ENCODE data around the gene CARD11.

The CARD11 gene

GRCh38 chr7:3020416-3020815, 23.3 kb downstream of the CARD11 start:
- DNase-seq (ENCODE audit: low read depth in 2 of 2), result no peak

- DNase-seq (ENCODE audit: low read depth in 2 of 2), result no peak
Measured at GRCh38 chr7:3019801-3020200, 23.9 kb downstream of the CARD11 start.

- no peak for DNase-seq (ENCODE audit: low read depth in 2 of 2)
Measured at GRCh38 chr7:3013975-3014792, 29.5 kb downstream of the CARD11 start.

- no peak for DNase-seq (ENCODE audit: low read depth in 2 of 2)
Measured at GRCh38 chr7:3011211-3011852, 32.3 kb downstream of the CARD11 start.

GRCh38 chr7:3010161-3010560, 33.5 kb downstream of the CARD11 start:
- no peak for DNase-seq (ENCODE audit: low read depth in 2 of 2)

- DNase-seq (ENCODE audit: low read depth in 2 of 2), result no peak
Measured at GRCh38 chr7:3009086-3009485, 34.6 kb downstream of the CARD11 start.

GRCh38 chr7:3008386-3008785, 35.3 kb downstream of the CARD11 start:
- no peak for DNase-seq (ENCODE audit: low read depth in 2 of 2)

GRCh38 chr7:3007696-3008095, 36.0 kb downstream of the CARD11 start:
- DNase-seq (ENCODE audit: low read depth in 2 of 2), result no peak

- DNase-seq (ENCODE audit: low read depth in 2 of 2), result no peak
Measured at GRCh38 chr7:3005257-3005656, 38.4 kb downstream of the CARD11 start.

GRCh38 chr7:3003936-3004335, 39.7 kb downstream of the CARD11 start:
- DNase-seq (ENCODE audit: low read depth in 2 of 2), result no peak

- DNase-seq (ENCODE audit: low read depth in 2 of 2), result no peak
Measured at GRCh38 chr7:3002631-3003030, 41.0 kb downstream of the CARD11 start.

- DNase-seq (ENCODE audit: low read depth in 2 of 2), result no peak
Measured at GRCh38 chr7:3000566-3000965, 43.1 kb downstream of the CARD11 start.

GRCh38 chr7:2999078-2999500, 44.6 kb downstream of the CARD11 start:
- DNase-seq (ENCODE audit: low read depth in 2 of 2), result no peak

GRCh38 chr7:2997014-2997413, 46.7 kb downstream of the CARD11 start:
- DNase-seq (ENCODE audit: low read depth in 2 of 2), result no peak

- no peak for DNase-seq (ENCODE audit: low read depth in 2 of 2)
Measured at GRCh38 chr7:2996141-2996540, 47.5 kb downstream of the CARD11 start.

GRCh38 chr7:2993868-2994267, 49.8 kb downstream of the CARD11 start:
- no peak for DNase-seq (ENCODE audit: low read depth in 2 of 2)

GRCh38 chr7:2993396-2993795, 50.3 kb downstream of the CARD11 start:
- DNase-seq (ENCODE audit: low read depth in 2 of 2), result no peak

GRCh38 chr7:2990949-2991470, 52.7 kb downstream of the CARD11 start:
- DNase-seq (ENCODE audit: low read depth in 2 of 2), result no peak

GRCh38 chr7:2986561-2986960, 57.1 kb downstream of the CARD11 start:
- DNase-seq (ENCODE audit: low read depth in 2 of 2), result no peak

GRCh38 chr7:2985866-2986265, 57.8 kb downstream of the CARD11 start:
- DNase-seq (ENCODE audit: low read depth in 2 of 2), result no peak

GRCh38 chr7:2984091-2984490, 59.6 kb downstream of the CARD11 start:
- no peak for DNase-seq (ENCODE audit: low read depth in 2 of 2)

GRCh38 chr7:2983586-2983985, 60.1 kb downstream of the CARD11 start:
- DNase-seq (ENCODE audit: low read depth in 2 of 2), result no peak

- peak in 1 of 2 donors; percentile 43 for DNase-seq (ENCODE audit: low read depth in 2 of 2)
Measured at GRCh38 chr7:2982831-2983230, 60.8 kb downstream of the CARD11 start.
